Measurements from ENCODE around the gene GRK1. TPM values are rescaled to one million over a fixed set of nuclear protein-coding genes. Genes with fewer than 3 reads are reported as not detected.

Gene GRK1
- total and polyA plus RNA-seq, 2 of the 8 experiments (the other 6 are each of a cell fraction or from before 2014, with no cell fraction given), result 0.12 TPM; not detected in 1

DNA sequence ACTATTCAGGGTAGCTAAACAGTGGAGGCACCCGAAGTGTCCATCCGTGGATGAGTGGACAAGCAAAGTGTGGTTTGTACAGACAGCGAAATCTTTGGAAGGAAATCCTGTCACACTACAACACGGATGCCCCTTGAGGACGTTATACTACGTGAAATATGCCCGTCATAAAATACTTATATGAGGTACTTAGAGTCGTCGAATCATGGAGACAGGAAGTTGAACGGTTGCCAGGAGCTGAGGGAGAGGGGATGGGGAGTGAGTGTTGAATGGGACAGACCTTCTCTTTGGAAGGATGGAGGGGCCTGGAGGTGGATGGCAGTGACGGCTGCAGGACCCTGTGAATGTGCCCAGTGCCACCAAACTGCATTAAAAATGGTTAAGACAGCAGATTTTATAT, 20.6 kb upstream of the GRK1 start:
- H3K79me2 ChIP-seq (ENCODE audit: control insufficient read depth in 1 of 2, insufficient read depth in 2 of 2, low read length in 2 of 2), result no peaks in the 10 kb centered on the region
- H2BK120ac ChIP-seq (replicated peaks; ENCODE audit: low read depth, low read length), result no peak overlapping the region
- H4K91ac ChIP-seq (replicated peaks; ENCODE audit: insufficient read length, low read length), result no peak overlapping the region
- H2AFZ ChIP-seq (ENCODE audit: low read length), result no peak overlapping the region
- no peak overlapping the region for H2BK20ac ChIP-seq (ENCODE audit: low read length)
- FAIRE-seq, result no peak
- H3K4me1 ChIP-seq (replicated peaks in 1 of 4; ENCODE audit: control insufficient read depth in 3 of 4, insufficient read depth in 4 of 4, low read length in 3 of 4), result no peaks in the 10 kb centered on the region
- no peaks in the 10 kb centered on the region for H4K20me1 ChIP-seq (replicated peaks in 1 of 2; ENCODE audit: control insufficient read depth in 1 of 2, insufficient read depth in 2 of 2, low read length in 2 of 2)
- no peak overlapping the region for H3K4ac ChIP-seq (replicated peaks; ENCODE audit: insufficient read length, low read depth, low read length)
- H3K23me2 ChIP-seq (ENCODE audit: low read depth, low read length), result no peaks in the 10 kb centered on the region
- H3K27me3 ChIP-seq (replicated peaks in 1 of 4; ENCODE audit: control insufficient read depth in 3 of 4, extremely low read depth in 1 of 4, insufficient read depth in 3 of 4, low read length in 3 of 4), result no peaks in the 10 kb centered on the region
- H2BK15ac ChIP-seq (ENCODE audit: low read length), result no peak overlapping the region
- TF ChIP-seq BRCA1 (IDR thresholded peaks at IDR 0.05; ENCODE audit: low read depth, low read length) (no peak), EP300 (IDR thresholded peaks at IDR 0.05; ENCODE audit: borderline replicate concordance in 1 of 2, low read depth in 2 of 2, low read length in 2 of 2) (no peak), SIRT6 (IDR thresholded peaks at IDR 0.05; ENCODE audit: low read length) (no peak), CHD1 (IDR thresholded peaks at IDR 0.05; ENCODE audit: low read depth, low read length) (no peak), EGR1 (IDR thresholded peaks at IDR 0.05; ENCODE audit: borderline replicate concordance, low read depth, low read length) (no peak), RNF2 (IDR thresholded peaks at IDR 0.05; ENCODE audit: borderline replicate concordance, low read depth, low read length, missing control alignments, poor library complexity, severe bottlenecking) (no peak), MAFK (IDR thresholded peaks at IDR 0.05; ENCODE audit: low read depth, low read length) (no peak), ZNF274 (IDR thresholded peaks at IDR 0.05; ENCODE audit: borderline replicate concordance, extremely low read depth, low read length) (no peak), SUZ12 (IDR thresholded peaks at IDR 0.05; ENCODE audit: low read length) (no peak), BACH1 (IDR thresholded peaks at IDR 0.05; ENCODE audit: low read length) (no peak), EZH2 (IDR thresholded peaks at IDR 0.05; ENCODE audit: low read depth, low read length, severe bottlenecking) (no peak)
- TF ChIP-seq, protein P1, sequence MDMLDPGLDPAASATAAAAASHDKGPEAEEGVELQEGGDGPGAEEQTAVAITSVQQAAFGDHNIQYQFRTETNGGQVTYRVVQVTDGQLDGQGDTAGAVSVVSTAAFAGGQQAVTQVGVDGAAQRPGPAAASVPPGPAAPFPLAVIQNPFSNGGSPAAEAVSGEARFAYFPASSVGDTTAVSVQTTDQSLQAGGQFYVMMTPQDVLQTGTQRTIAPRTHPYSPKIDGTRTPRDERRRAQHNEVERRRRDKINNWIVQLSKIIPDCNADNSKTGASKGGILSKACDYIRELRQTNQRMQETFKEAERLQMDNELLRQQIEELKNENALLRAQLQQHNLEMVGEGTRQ (IDR thresholded peaks at IDR 0.05; ENCODE audit: low read length), result no peak
- no peaks in the 10 kb centered on the region for H3K79me1 ChIP-seq (ENCODE audit: low read depth, low read length)
- 90% methylated on average over 11 of the region's 11 CpGs; no CpG with 5 or more reads in 1 of the 2 experiments for WGBS, 2 experiments (ENCODE audit: extremely low coverage in 1 of 2, insufficient coverage in 1 of 2, insufficient read length in 1 of 2, insufficient replicate concordance in 2 of 2, low coverage in 1 of 2, low lambda C conversion rate in 2 of 2, missing lambda C conversion rate in 1 of 2)
- H3K4me3 ChIP-seq (ENCODE audit: extremely low read depth in 1 of 4, insufficient read depth in 2 of 4, low read depth in 3 of 4, low read length in 4 of 4), result no peak overlapping the region
- CTCF ChIA-PET (ENCODE audit: partially characterized antibody), result interaction anchor here (1.4 to 2.0 kb wide), 3 partner anchors 10 to 95 kb away, joined by 3 to 7 read pairs (median 6); no protein-coding TSS in a partner anchor
- H3K14ac ChIP-seq (ENCODE audit: insufficient read length), result no peak overlapping the region
- no peak overlapping the region for H3K27ac ChIP-seq (ENCODE audit: low read depth, low read length)
- H4K5ac ChIP-seq (ENCODE audit: insufficient read length, low read depth, low read length), result no peak overlapping the region
- no peak overlapping the region for H4K8ac ChIP-seq (ENCODE audit: extremely low read depth, insufficient read depth, low read length)
- H3K36me3 ChIP-seq (ENCODE audit: control insufficient read depth in 2 of 4, insufficient read depth in 4 of 4, low read length in 3 of 4), result peaks cover 0 to 12% (median 3%) of the 10 kb centered on the region in 4 experiments; a peak in 2 of 8 replicates
- H3K9ac ChIP-seq (replicated peaks in 1 of 4; ENCODE audit: extremely low read depth in 1 of 4, low read depth in 3 of 4, low read length in 3 of 4), result no peak overlapping the region
- POLR2A ChIA-PET (ENCODE audit: partially characterized antibody), result interaction anchor here (1.4 kb wide), 1 partner anchor 9 kb away, joined by 4 read pairs; no protein-coding TSS in a partner anchor
- H2BK12ac ChIP-seq (ENCODE audit: low read depth, low read length), result no peak overlapping the region
- no peak overlapping the region for H3K56ac ChIP-seq (replicated peaks; ENCODE audit: insufficient read length, low read depth, low read length)
- DNase-seq (ENCODE audit: low read depth in 1 of 2, low spot score in 2 of 2), result no peak
- no peak overlapping the region for H3K4me2 ChIP-seq (ENCODE audit: insufficient read depth in 1 of 2, low read depth in 2 of 2, low read length in 2 of 2)
- no peak overlapping the region for H2BK5ac ChIP-seq (ENCODE audit: low read depth, low read length)
- H2AK5ac ChIP-seq (ENCODE audit: low read depth, low read length), result no peak overlapping the region
- H3K9me3 ChIP-seq (ENCODE audit: insufficient read depth in 2 of 2, low read depth in 1 of 2, low read length in 1 of 2), result peaks cover 29 to 34% of the 10 kb centered on the region in 2 experiments
- H3K18ac ChIP-seq (ENCODE audit: extremely low read depth, low read length), result no peak overlapping the region
- no peak overlapping the region for H3K23ac ChIP-seq (ENCODE audit: insufficient read length)
